Raji (cell line): Measurements from ENCODE around the gene ZNF540.

Experiments used
- POLR2A ChIP-seq: IDR thresholded peaks from 2 replicates; pipeline ENCODE4 v1.6.1; 2011; ENCODE audit warnings: low read depth, low read length, control low read depth; ENCODE audit not compliant: insufficient read depth

Gene ZNF540

GRCh38 chr19:37594304-37594981 lies at the start of gene ZNF540, which contains the start of gene ZNF571:
ZNF540 (plus strand) TSS chr19:37594876; CDS start chr19:37598448, 3,572 bp downstream.
ZNF571 (minus strand) TSS chr19:37594792; CDS start chr19:37586676, 8,116 bp downstream.
- TF ChIP-seq POLR2A = peak; percentile 43

- no peak for TF ChIP-seq POLR2A
These were observed 43.3 kb upstream of the ZNF540 start for GRCh38 chr19:37551129-37551993.

GRCh38 chr19:37563518-37563917 lies 31.2 kb upstream of the ZNF540 start:
- TF ChIP-seq POLR2A = no peak

GRCh38 chr19:37564624-37565369 lies 29.9 kb upstream of the ZNF540 start:
- no peak for TF ChIP-seq POLR2A

- no peak for TF ChIP-seq POLR2A
These were observed 29.4 kb upstream of the ZNF540 start for GRCh38 chr19:37565370-37565669.

GRCh38 chr19:37572203-37572602 lies 22.5 kb upstream of the ZNF540 start:
- no peak for TF ChIP-seq POLR2A

- TF ChIP-seq POLR2A = no peak
These were observed 11.3 kb upstream of the ZNF540 start for GRCh38 chr19:37583340-37583739.

GRCh38 chr19:37593996-37594303 lies 726 bp upstream of the ZNF540 start:
- TF ChIP-seq POLR2A = no peak

GRCh38 chr19:37594982-37595382 lies 306 bp downstream of the ZNF540 start:
- TF ChIP-seq POLR2A = no peak

GRCh38 chr19:37635076-37636056 lies 40.7 kb downstream of the ZNF540 start:
- no peak for TF ChIP-seq POLR2A

- TF ChIP-seq POLR2A = no peak
These were observed 59.4 kb downstream of the ZNF540 start for GRCh38 chr19:37654118-37654517.

- TF ChIP-seq POLR2A = no peak
These were observed 60.1 kb downstream of the ZNF540 start for GRCh38 chr19:37654629-37655300.

GRCh38 chr19:37655301-37655688 lies 60.6 kb downstream of the ZNF540 start, which contains the start of gene ZFP30:
ZFP30 (minus strand) TSS chr19:37655465; CDS start chr19:37647822, 7,643 bp downstream.
- peak; percentile 37 for TF ChIP-seq POLR2A
